ENCODE measurements around the gene RALGPS2. TPM values are rescaled to one million over a fixed set of nuclear protein-coding genes. Genes with fewer than 3 reads are reported as not detected.

RALGPS2 gene
- total and polyA plus RNA-seq, 12 donors = 1.4 to 12.8 (median 7.4) TPM

- no peak overlapping the region for H3K27ac ChIP-seq
- H3K4me1 ChIP-seq = no peaks in the 10 kb centered on the region
- 92% methylated on average over 1 of the region's 1 CpG for WGBS, 2 donors
- no peak overlapping the region for H3K4me3 ChIP-seq
- no peaks in the 10 kb centered on the region for H3K36me3 ChIP-seq
- intact Hi-C loops (cut with DNase I) = no loop called here
- H3K9me3 ChIP-seq = no peaks in the 10 kb centered on the region
- no peak for ATAC-seq
- TF ChIP-seq CTCF (IDR thresholded peaks at IDR 0.05) = no peak
- peaks cover 0 to 14% (median 0%) of the 10 kb centered on the region in 7 donors for H3K27me3 ChIP-seq
- DNase-seq = no peak
These were observed 6.5 kb upstream of the RALGPS2 start for GRCh38 chr1:178718520-178718919.

GRCh38 chr1:178723546-178723945, 1.5 kb upstream of the RALGPS2 start:
- TF ChIP-seq CTCF (IDR thresholded peaks at IDR 0.05) = no peak
- no peak overlapping the region for H3K4me3 ChIP-seq
- peaks cover 0 to 23% (median 9%) of the 10 kb centered on the region in 9 donors for H3K4me1 ChIP-seq
- no peak for ATAC-seq
- no peak for DNase-seq
- intact Hi-C loops (cut with DNase I) = loop anchor here in 1 of 10 donors (10.0 kb wide), 1 partner anchor 69 kb away; no protein-coding TSS in a partner anchor
- no peaks in the 10 kb centered on the region for H3K9me3 ChIP-seq
- H3K27me3 ChIP-seq = peaks cover 0 to 6% (median 0%) of the 10 kb centered on the region in 7 donors
- 71 to 72% methylated on average over 3 of the region's 3 CpGs for WGBS, 2 donors
- no peaks in the 10 kb centered on the region for H3K36me3 ChIP-seq
- H3K27ac ChIP-seq = no peak overlapping the region

GRCh38 chr1:178724376-178724727, 692 bp upstream of the RALGPS2 start:
- DNase-seq (no peak), ATAC-seq (no peak)
- intact Hi-C loops (cut with DNase I) = loop anchor here in 1 of 10 donors (10.0 kb wide), 1 partner anchor 70 kb away; no protein-coding TSS in a partner anchor
- WGBS, 2 donors = 85 to 86% methylated on average over 5 of the region's 5 CpGs
- Histone ChIP-seq H3K4me3 (peak overlapping the region; percentile 50 to 95 (median 86)), H3K9me3 (no peaks in the 10 kb centered on the region), H3K27ac (peak overlapping the region in 8 of 10 donors; percentile 61 to 90 (median 80)), H3K36me3 (no peaks in the 10 kb centered on the region), H3K4me1 (peaks cover 0 to 23% (median 9%) of the 10 kb centered on the region in 9 donors), H3K27me3 (peaks cover 0 to 6% (median 0%) of the 10 kb centered on the region in 7 donors)
- TF ChIP-seq CTCF (IDR thresholded peaks at IDR 0.05) = no peak

GRCh38 chr1:178725466-178726086, 532 bp downstream of the RALGPS2 start:
- ATAC-seq (peak; percentile 43 to 79 (median 62)), DNase-seq (peak; percentile 9 to 45)
- Histone ChIP-seq H3K4me3 (peak overlapping the region; percentile 56 to 95 (median 86)), H3K27me3 (peaks cover 0 to 6% (median 0%) of the 10 kb centered on the region in 7 donors), H3K36me3 (no peaks in the 10 kb centered on the region), H3K9me3 (no peaks in the 10 kb centered on the region), H3K4me1 (peaks cover 0 to 23% (median 9%) of the 10 kb centered on the region in 9 donors), H3K27ac (peak overlapping the region; percentile 14 to 90 (median 76))
- TF ChIP-seq CTCF (IDR thresholded peaks at IDR 0.05) = peak in 3 of 9 donors; percentile 10 to 44 (median 30)
- intact Hi-C loops (cut with DNase I) = loop anchor here in 2 of 10 donors (2.0 to 10.0 kb wide), 2 partner anchors 71 to 183 kb away; no protein-coding TSS in a partner anchor
- WGBS, 2 donors = 0% methylated on average over 44 to 75 of the region's 75 CpGs

Data from heart right ventricle (tissue), 16 donors.